GM11168 (cell line): Measurements from ENCODE around the gene SNX1.

Experiments
- in situ Hi-C: fragments of 300-500 bp; cut with MboI; formaldehyde crosslinking; loops from one replicate; pipeline ENCODE4 v1.12.0; 2022; ENCODE audit warnings: low sequenced_read_pairs; ENCODE audit not compliant: unreplicated experiment

SNX1 gene

DNA sequence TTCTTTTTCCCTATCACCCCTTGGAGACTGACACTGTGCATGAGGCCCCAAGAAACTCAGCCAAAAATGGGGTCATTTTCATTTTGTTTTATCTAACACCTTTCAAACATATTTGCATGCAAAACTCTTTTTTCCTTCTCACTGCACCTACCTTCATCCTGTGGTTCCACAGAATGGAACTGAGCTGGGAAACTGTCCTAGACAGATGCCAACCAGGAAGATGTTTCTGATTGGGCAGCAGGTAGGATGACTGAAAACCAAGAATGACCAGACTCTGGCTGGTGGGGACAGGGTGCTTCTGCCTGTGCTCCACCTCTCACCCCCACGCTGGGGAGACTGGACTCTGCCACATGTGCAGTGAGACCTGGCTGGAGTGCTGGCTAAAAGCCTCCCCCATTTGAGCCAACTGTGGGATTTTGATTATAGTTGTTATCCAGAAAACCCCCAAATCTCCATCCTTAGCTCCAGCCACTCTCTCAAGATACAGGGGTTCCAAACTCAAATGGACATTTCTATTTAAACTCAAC is 61.9 kb downstream of the SNX1 start:
- in situ Hi-C loops: loop anchor here (5.0 kb wide), 1 partner anchor 45 kb away; no protein-coding TSS in a partner anchor

DNA sequence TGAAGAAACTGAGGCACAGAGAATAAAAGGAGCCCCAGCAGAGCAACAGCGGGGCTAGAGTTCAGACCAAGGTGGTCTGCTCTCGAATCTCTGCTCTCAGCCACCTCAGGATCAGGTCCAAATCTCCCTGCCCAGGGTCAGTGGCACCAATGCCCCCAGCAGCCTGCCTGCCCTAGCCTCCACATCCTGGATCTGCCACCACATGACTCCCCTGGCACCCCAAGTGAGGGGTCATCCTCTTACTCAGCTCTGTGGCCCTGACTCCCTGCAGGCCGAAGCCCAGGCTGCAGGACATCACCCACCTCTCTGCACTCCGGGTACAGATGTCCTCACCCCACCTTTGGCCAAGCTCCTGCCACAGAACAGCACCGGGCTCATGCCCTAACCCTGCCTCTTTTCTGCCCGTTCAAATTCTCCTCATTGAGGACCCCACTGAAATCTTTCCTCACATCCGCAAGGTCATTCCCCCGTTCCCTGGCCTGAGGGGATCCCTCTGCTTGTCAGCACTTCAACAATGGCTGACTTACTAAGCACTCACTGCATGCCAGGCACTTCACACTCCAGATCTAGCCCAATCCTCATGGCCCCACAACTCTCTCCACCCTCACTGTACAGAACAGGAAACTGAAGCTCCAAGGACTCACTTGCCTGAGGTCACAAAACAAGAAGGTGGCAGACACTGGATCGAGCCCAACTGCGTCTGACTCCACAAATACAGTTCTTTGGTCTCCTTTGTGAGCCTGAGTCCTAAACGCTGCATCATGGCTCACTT is 62.8 kb downstream of the SNX1 start:
- in situ Hi-C loops: loop anchor here (5.0 kb wide), 1 partner anchor 46 kb away; no protein-coding TSS in a partner anchor

DNA sequence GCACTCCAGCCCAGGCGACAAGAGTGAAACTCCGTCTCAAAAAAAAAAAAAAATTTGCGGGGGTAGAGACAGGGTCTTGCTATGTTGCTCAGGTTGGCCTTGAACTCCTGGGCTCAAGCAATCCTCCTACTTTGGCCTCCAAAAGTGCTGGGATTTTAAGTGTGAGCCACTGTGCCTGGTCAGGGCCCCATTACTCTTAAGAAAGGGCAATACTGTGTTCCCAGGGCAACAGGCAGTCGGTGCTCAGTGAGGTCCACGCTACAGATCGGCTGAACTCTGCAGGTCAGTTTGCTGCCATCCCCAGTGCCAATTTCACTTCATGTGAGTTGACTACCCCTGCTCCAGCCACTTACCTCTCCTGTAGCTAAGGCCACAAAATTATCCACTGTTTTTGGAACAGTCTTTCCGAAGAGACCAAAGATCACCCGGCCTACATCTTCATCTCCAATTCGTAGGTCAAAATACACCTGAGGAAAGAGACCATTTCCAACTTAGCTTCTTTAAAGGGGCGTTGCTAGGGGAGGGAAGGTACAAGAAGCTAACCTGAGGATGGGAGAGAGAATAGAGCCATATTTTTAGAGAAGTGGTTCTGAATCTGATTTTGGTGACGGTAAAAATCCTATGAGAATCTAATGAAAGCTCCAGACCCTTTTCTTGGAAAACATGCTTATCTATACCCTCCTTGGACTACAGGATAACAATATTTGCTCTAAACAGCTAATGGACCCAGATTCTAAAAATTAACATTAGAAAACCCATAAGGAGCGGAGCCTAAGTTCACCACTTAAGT is 66.1 kb downstream of the SNX1 start:
- in situ Hi-C loops: no loop called here

DNA sequence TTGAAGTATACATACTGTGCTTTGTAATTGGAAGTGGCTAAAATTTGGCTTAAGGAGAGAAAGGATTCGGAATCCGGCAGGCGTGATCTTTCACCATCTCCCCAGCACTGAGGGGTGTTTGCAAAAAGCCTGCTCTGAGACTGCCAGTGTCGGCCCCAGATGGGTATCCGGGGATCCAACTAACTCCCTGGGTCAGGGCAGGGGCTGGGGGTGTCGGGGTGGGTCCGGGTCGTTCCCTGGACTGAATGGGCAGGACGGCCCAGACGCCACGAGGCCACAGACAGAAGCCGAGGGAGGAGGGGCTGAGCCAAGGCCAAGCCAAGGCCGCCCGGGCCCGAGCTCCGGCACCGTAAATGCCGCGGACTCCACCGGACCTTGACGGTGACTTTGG is 66.7 kb downstream of the SNX1 start:
- in situ Hi-C loops: no loop called here

DNA sequence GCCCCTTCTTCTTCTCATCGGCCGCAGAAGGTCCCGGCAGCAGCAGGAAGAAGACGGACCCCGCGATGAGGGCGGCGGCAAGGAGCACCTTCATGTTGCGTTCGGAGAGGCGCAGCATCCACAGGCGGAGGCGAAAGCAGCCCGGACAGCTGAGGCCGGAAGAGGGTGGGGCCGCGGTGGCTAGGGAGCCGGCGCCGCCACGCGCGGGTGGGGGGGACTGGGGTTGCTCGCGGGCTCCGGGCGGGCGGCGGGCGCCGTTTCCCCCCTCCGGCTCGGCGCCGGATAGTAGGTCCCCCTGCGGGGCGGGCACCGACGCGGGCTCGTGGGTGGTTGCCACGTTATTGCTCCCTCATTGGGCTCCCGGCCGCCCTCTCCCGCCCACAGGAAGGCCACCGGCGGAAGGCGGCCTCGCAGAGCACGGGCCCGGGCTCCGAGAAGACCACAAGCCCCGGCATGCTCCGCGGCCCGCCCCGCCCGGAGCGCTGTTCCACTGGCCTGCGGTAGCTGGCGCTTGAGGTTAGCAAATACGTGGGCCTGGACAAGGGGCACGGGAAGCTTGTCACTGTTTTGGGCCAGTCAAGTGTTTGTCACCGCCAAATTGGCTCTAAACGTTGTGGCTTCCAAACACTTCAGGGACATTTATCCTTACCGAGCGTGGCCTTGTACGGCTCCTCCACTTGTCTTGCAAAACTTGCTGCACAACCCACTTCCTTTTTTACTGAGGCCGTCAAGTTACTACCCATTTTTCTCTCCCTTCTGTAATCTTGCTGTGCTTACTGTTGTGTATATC is 67.3 kb downstream of the SNX1 start, which contains the start of gene PPIB:
TSS of gene PPIB (minus strand) at position 154 of the 790 bp plus-strand sequence. CDS start at position 118, 36 bp downstream.
- in situ Hi-C loops: no loop called here

DNA sequence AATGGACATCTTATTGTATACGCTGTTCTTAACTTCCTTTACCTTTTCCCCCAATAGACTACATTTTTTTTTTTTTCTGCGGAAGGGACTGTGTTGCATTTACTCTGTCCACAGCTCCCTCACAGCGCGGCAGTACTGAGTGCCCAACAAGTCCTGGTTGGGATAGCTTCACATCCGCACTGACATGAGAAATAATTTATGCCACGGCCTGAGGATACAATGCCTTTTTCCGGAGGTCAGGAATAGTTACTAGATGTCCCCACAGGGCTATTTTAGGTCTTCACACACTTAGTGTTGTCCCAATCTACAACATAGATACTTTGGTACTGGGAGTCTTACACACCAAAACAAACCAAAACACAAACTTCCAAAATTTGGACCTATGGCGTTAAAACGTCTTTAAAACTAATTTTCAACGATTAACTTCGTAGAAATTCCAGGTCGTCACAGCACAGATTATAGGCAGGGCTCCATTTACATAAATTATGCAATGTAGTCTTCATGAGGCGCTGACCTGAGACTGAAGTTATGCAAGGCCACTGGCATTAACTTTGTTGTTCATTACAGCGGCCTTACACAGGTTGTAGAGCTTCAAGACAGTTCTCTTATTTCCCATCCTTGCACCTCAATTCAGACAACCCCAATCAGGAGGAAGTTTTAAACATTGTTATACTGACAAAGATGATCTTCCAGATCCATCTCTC is 68.0 kb downstream of the SNX1 start:
- in situ Hi-C loops: no loop called here

DNA sequence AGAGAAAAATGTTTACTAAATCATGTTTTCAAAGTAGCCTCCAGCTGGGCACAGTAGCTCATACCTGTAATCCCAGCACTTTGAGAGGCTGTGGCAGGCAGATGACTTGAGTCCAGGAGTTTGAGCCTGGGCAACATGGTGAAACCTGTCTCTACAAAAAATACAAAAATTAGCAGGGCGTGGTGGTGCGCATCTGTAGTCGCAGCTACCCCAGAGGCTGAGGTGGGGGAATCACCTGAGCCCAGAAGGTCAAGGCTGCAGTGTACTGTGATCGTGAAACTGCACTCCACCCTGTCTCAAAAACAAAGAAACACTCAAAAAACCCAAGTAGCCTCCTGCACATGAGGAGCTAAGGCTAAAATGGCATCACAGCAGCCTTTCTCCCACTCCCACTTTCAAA is 68.7 kb downstream of the SNX1 start:
- in situ Hi-C loops: no loop called here

DNA sequence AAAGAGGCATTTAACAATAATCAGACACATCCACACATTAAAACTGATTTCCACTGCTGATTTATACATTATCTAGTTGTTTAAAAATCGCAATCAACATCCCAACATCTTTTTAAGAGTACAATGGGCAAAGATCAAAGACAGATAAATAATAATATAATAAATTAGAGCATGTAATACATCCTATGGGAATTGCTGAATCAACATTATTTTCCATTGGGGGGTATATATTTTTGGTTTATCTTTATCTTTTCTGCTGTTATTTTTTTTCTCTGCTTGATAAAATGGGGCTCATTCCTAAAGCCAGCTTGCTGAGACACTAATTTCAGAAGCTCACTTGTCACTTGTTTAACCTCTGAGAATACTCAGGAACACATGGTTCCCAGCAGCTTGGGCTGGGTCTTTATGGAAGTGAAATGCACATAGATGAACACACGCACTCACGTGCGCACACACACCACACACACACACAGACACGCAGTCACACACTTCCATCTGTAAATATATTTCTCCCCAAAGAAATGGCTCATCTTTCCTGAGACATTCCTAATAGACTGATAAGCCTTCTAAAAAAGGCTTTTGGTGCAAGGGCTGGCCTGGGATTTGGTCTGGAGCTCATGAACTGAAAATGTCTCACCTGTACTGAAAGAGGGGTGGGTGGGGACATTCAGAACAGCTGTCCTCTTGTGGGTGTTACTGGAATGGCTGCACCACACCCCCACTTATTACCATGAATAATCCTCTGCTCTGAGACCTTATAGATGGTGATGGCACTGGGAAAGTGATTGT is 70.5 kb downstream of the SNX1 start:
- in situ Hi-C loops: no loop called here

DNA sequence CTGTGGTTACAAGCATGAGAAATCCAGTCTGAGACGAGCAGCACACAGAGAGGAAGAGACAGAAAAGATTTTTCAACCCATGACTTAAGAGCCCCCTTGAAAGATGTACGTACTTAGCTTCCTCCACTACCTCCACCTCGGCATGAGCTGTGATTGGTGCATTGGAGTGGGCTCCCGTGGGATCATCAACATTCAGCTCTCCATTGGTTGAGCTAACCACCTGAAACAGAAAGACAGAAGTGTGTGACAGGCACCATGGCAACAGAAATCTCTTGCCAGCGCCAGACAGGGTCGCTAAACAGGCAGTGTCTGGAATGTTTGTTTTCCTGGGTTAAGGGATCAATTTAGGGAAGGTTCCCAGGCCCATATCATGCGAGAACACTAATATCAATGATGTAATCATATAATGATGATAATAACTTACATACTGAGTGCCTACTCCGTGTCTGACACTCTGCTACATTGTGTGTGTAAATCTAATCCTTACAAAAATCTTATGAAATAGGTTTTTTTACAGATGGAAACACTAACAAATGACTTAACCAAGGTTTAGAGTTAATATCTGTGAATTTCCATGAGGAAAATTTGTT is 84.5 kb downstream of the SNX1 start:
- in situ Hi-C loops: no loop called here

DNA sequence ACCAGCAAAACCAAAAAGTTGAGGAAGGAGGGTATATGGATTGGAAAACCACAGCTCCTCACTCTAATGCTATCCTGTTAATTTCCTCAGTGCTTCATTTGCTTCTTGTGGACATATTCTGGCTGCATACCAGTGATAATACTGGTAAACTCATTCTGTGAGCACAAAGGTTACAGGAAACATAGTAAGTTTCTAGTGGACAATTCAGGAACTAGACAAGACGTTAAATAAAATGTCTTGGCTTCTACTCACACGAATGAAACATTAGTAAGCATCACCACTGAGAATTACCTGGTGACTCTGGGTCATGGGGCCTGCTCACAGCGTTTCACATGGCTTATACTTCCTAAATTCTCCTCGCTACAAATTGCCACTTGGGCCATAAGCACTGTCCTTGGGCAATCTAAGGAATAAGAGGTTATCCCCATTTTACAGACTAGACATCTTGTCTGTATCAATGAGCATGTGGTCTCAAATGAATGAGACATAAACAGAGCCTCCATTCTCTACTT is 87.1 kb downstream of the SNX1 start:
- in situ Hi-C loops: no loop called here

DNA sequence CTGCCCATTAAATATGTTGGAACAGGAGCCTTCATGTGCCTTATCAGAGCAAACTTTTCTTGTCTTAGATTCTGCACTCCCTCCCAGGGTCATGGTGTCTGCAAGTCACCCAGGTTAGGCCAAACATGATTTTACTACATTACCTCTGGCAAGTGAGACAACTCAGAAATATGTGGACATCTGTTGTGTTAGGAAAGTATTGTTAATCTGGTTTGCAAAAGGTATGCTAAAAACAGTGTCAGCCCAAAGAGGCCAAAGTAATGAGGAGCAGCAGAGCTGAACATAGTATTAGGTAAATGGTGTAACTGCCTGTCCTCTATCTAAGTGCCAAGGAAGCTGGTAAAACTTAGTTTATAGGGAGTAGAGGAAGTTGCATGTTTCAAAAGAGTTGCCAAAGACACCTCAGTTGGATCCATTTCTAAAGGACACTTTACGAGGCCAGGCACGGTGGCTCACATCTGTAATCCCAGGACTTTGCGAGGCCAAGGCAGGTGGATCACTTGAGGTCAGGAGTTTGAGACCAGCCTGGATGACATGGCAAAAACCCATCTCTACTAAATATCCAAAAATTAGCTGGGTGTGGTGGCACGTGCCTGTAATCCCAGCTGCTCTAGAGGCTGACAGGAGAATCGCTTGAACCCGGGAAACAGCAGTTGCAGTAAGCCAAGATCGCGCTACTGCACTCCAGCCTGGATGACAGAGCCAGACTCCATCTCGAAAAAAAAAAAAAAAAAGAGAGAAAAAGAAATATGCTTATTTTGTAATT is 89.5 kb downstream of the SNX1 start:
- in situ Hi-C loops: no loop called here

DNA sequence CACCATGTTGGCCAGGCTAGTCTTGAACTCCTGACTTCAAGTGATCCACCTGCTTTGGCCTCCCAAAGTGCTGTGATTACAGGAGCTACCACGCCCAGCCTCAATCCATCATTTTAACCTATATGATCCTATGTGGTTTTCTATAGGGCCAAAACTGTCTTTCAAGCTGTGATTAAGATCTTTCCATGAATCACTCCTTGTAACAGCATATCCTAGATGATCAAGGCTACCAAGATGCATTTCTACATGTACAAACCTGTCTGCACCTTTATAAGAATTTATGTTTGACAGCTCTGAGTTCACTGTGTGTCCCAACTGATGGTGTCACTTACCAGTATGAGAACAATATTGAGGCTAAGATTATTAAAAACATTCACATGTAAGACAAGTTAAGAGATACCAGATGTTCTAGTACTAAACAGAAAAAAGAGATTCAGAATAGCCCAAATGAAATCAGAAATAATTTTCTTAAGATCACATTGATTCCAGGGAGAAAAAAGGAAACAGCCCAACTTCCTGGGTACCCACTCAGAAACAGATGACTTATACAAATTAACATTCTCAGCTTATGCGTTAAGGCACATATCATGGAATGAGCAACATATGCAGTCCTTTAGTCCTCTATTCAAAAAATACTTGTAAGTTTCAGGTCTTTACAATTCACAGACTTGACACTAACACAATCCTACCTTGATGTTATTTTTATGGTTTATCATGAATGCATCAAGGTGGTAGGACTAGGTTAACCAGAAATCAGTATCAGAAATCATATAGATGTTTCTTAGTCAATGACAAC is 91.8 kb downstream of the SNX1 start:
- in situ Hi-C loops: no loop called here
